NCI-H82 treated with DMSO at 0.1 percent for 48 hours (cell line): ENCODE results near the gene EMC9.

Experiments used
- DNase-seq: peaks from one replicate; lab custom pipeline; 2025; ENCODE audit not compliant: unreplicated experiment; lab: John Stamatoyannopoulos, UW

EMC9 gene

DNA sequence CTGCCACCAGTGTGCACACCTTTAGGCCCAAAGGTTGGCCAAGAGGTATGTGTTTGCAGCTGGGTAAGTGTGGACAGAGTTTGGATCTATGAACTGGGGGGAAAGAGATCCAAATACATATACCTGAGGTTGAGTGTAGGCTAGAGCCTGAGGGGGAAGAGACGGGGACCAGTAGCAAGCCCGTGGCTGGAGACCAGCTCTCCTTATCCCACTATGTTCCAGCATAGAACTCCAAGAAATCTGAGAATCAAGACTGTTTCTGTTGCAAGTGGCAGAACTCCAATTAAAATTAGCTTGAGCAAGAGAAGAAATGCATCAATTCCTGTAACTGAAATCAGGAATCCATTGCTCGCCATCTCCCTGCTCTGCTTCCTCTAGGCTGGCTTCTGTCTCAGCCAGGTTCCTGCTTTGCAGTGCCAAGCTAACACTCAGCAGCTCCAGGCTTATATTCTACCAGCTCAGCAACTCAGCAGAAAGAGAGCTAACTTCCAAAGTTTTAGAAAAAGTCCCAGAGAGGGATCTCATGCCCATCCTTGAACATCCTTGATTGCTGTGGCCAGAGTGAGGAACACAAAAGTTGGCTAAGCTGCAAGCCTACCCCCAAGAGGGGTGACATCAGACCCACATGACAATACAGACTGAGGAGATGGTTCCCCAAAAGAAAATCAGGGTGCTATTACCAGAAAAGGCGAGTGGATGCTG lies 48.7 kb downstream of the EMC9 start:
- no peak for DNase-seq

GRCh38 chr14:24092110-24092504 lies 49.3 kb downstream of the EMC9 start:
- no peak for DNase-seq

GRCh38 chr14:24089890-24090289 lies 51.5 kb downstream of the EMC9 start:
- DNase-seq = no peak
